GM19035 (cell line): ENCODE results near the gene APLF.
"Not testable (repeated sequence)": the region's sequence is repeated elsewhere in the genome, so short reads cannot be mapped to it uniquely, and the experiment has no call there.

ENCODE experiments used
- ATAC-seq: cut with Tn5 transposase; IDR thresholded peaks from one replicate; pipeline ENCODE4 v1.9.1; 2021; ENCODE audit not compliant: unreplicated experiment

APLF gene

DNA sequence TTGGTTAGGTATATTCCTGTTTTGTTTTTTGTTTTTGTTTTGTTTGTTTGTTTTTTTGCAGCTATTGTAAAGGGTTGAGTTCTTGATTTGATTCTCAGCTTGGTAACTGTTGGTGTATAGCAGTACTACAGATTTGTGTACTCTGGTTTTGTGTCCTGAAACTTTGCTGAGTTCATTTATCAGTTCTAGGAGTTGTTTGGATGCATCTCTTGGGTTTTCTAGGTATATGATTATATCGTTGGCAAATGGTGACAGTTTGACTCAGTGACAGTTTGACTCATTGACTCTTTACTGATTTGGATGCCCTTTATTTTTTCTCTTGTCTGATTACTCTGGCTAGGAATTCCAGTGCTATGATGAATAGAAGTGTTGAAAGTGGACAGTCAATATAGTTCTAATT lies 53.7 kb downstream of the APLF start:
- no peak for ATAC-seq

DNA sequence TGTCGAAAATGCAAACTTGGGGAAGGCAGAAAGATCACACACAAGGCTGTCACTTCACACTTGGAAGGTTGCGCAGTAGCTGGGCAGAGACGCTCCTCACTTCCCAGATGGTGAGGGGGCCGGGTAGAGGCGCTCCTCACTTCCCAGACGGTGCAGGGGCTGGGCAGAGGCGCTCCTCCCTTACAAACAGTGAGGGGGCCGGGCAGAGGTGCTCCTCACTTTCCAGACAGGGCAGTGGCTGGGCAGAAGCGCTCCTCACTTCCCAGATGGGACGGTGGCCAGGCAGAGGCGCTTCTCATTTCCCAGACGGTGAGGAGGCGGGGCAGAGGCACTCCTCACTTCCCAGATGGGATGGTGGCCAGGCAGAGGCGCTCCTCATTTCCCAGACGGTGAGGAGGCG lies 59.6 kb downstream of the APLF start:
- not testable (repeated sequence) for ATAC-seq

DNA sequence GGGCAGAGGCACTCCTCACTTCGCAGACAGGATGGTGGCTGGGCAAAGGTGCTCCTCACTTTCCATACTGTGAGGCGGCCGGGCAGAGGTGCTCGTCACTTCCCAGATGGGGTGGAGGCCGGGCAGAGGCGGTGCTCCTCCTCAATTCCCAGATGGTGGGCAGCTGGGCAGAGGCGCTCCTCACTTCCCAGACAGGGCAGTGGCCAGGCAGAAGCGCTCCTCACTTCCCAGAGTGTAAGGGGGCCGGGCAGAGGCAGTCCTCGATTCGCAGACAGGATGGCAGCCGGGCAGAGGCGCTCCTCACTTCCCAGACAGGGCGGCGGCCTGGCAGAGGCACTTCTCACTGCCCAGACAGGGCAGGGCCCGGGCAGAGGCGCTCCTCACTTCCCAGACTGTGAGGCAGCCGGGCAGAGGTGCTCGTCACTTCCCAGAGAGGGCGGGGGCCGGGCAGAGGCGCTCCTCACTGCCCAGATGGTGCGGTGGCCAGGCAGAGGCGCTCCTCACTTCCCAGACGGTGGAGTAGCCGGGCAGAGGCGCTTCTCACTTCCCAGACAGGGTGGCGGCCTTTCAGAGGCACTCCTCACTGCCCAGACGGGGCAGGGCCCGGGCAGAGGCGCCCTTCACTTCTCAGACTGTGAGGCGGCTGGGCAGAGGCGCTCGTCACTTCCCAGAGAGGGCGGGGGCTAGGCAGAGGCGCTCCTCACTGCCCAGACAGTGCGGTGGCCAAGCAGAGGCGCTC lies 60.1 kb downstream of the APLF start:
- not testable (repeated sequence) for ATAC-seq

DNA sequence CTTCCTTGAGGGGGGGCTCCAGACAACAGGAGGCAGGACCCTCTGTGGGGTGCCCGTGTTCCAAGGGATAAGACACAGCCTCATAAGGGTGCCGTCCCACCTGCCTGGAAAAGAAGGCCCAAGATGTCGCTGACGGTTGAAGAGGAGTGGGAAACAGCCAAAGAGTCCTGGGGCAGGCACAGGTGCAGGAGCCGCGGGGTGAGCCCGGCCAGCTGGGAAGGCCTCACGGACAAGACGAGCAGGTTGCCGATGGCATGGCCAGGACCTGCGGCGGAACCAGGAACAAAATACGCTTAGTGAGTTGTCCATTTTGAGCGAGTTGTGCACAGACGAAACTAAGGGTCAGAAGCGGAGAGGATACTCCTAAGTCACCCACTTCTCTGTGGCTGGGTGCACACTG lies 61.8 kb downstream of the APLF start:
- not testable (repeated sequence) for ATAC-seq

DNA sequence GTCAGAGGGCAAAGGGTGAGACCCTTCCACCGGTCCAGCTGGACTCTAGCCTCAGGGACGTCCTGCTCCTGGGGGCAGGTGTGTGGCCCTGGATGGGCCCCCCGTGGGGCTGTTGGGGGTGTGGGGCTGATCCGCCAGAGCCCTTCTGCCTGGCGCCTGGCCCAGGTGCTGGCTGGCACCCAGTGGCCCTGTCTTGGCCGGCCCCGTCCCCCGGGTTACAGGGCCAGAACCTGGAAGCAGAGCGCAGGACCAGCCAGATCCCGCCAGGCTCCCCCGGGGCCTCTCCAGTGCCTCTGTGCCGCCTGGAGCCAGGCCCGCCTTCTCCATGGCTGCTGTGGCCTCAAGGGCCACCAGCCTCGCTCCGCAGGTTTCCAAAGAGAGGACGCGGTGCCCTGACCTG lies 62.3 kb downstream of the APLF start:
- ATAC-seq = not testable (repeated sequence)

DNA sequence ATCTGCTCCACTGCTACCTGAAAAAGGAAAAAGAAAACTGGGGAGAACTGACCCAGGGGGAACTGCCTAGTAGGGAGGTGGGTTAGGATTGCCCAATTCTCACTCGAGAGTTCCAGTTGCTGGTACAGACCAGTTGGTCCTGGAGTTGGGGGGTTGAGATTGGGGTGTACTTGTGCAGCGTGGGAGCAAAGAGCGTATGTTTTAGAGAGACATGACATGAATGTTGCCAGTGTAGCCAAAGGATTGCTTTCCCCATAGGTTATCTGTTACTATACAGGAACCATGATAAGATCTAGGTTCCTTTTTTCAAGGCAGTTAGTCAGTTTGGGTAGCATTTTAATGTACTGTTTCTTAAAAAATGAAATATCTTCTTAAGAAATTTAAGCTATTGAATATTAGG lies 68.6 kb downstream of the APLF start:
- ATAC-seq = no peak

DNA sequence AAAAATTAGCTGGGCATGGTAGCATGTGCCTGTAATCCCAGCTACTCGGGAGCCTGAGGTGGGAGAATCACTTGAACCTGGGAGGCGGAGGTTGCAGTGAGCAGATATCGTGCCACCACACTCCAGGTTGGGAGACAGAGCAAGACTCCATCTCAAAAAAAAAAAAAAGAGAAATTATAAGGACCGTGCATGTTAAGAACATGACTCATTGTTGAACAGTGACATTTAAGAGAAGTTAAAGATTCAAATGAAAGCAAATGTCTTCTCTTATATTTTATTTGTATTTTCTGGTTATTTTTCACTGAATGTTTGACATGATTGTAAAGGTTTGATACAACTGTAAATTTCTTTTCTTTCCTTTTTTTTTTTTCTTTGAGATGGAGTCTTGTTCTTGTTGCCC lies 69.6 kb downstream of the APLF start:
- ATAC-seq = no peak

DNA sequence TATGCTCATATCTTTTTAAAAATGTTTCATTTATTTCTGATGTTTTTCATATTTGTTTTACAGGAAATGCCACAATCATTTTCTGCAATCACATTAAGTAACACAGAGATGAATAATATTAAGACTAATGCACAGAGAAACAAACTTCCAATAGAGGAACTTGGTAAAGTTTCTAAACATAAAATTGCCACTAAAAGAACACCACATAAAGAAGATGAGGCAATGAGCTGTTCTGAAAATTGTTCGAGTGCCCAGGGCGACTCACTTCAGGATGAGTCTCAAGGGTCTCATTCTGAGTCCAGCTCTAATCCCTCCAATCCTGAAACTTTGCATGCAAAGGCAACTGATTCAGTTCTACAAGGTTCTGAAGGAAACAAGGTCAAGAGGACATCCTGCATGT lies 70.4 kb downstream of the APLF start:
- no peak for ATAC-seq

DNA sequence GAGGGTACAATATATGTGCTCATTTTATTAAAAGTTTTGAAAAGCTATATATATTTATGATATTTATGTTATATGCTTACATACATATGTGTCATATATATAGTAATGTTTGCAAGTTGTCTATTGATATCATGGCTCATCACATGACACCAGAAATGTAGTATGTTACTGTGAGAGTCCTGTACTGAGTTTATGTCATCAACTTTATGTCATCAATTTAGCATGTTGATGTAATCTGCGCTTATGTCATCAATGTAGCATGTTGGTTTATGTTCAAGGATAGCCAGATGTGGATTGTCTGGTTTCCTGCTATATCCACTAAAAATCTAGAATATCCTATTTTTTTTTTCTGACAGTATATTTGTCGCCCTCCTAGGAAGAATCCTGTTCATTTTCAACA lies 77.4 kb downstream of the APLF start:
- no peak for ATAC-seq

DNA sequence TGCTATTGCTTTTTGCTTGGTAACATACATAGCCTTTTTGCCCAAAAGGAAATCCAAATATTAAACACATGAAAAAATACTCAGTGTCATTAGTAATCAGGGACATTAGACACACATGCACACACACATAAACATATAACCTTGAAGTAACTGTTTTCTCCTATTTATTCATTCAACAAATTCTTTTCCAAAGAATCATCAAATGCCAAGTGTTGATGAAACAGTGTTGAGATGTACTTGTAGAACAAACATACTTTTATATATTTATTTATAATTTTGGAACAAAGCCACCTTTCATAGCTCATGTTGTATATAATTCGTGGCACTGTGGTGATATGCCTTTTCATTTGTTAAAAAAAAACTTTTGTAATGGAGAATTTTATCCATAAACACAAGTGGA lies 81.0 kb downstream of the APLF start:
- ATAC-seq = no peak

DNA sequence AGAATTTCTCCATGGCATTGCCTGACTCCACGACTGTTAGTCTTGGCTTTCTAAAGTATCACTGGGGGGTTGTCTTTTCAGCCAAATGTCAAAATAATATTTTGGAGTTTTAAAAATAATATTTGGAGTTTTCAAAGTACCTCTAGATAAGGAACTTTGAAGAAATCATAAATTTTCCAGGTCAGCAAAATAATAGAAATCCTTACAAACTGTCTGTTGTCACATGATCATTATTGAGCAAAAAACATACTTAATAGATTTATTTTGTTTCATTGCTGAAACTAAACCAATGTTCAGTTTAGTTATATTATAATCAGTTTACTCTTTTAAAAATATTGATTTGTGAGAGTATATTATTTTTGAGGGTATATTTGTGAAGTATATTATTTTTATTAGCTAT lies 85.7 kb downstream of the APLF start:
- ATAC-seq = no peak

DNA sequence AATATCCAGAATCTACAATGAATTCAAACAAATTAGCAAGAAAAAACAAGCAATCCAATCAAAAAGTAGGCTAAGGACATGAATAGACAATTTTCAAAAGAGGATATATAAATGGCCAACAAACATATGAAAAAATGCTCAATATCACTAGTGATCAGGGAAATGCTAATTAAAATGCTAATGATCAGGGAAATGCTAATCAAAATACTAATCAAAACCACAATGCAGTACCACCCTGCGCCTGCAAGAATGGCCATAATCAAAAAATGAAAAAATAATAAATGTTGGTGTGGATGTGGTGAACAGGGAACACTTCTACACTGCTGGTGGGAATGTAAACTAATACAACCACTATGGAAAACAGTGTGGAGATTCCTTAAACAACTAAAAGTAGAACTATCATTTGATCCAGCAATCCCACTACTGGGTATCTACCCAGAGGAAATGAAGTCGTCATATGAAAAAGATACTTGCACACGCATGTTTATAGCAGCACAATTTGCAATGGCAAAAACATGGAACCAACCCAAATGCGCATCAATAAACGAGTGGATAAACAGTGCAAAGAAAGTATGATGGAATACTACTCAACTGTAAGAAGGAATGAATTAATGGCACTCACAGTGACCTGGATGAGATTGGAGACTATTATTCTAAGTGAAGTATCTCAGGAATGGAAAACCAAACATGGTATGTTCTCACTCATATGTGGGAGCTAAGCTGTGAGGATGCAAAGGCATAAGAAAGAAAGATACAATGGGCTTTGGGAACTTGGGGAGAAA lies 88.2 kb downstream of the APLF start:
- ATAC-seq = not testable (repeated sequence)

DNA sequence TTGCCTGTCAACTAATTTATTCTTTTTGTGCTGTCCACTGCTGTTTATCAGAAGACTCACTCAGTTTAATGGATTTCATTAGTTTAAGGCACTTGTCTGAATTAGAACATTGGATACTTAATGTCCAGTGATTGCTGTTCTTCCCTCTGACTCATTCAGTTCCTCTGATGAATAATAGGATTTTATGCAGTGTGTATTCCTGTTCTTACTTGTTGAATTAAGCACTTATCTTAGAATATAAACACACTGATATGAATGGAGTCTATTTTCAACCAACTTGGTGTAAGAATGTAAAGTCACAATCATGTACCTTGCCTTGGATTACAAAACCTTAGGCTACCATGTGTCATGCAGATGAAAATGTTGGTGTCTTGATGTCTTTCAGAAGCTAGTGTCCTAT lies 89.0 kb downstream of the APLF start:
- no peak for ATAC-seq

DNA sequence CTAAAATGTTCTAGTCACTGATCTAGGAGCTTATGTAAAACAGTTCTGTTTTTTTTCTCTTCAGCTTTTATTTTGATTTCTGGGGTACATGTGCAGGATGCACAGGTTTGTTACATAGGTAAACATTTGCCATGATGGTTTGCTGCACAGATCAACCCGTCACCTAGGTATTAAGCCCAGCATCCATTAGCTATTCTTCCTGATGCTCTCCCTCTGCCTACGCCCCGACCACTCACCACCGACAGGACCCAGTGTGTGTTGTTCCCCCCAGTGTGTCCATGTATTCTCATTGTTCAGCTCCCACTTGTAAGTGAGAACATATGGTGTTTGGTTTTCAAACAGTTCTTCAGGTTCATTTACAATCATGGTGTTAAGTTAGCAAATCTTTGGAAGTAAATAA lies 91.2 kb downstream of the APLF start:
- ATAC-seq = no peak

DNA sequence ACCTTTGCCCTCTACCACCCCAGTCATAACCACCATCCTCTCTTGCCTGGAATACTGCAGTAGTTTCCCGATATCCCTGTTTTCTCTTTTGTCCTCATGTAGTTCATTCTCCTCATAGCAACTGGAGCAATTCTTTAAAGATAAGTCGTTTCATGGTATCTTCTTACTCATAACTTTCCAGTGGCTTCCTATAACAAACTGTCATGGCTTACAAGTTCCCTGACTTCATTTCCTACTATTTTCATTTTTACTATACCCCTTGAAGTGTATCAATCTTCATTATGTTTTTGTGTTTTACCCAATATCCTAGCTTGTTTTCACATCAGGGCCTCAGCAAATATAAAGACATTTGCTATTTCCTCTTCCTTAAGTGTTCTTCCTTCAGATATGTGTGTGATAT lies 92.3 kb downstream of the APLF start:
- no peak for ATAC-seq

DNA sequence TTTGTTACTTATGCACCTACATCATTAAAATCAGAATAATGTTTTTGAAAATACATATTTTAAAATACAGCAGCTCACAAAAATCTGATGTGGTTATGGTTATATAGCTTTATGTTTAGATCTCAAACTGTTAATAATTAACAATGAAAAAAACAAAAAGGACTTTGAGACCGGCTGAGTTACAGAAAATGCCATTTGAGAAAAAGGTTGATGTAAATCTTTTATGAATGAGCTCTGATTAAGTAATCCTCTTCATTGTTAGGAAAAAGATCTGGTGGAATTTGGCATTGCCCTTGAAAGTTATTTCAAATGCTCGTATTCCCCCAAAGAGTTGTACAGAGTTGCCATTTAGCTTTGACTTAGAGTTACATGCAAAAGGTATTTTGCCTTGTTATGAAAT lies 93.2 kb downstream of the APLF start:
- ATAC-seq = no peak

DNA sequence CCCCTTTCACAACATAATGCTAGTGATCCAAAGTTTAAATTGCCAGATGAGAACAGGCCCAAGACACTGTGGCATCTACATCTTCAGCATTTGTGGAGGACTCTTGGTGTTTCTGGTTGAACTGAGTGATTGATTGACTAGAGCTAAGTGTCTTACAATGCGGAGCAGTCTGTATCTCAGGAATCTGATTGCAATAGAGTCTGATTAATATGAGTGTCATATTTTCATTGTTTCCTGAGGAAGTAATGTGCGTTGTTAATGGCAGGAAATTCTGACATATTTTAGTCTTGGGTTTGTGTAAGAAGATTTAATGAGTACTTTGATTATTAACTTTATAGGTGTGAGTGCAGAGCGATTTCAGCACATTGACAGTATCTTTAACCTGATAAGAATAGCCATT lies 94.0 kb downstream of the APLF start:
- ATAC-seq = no peak

DNA sequence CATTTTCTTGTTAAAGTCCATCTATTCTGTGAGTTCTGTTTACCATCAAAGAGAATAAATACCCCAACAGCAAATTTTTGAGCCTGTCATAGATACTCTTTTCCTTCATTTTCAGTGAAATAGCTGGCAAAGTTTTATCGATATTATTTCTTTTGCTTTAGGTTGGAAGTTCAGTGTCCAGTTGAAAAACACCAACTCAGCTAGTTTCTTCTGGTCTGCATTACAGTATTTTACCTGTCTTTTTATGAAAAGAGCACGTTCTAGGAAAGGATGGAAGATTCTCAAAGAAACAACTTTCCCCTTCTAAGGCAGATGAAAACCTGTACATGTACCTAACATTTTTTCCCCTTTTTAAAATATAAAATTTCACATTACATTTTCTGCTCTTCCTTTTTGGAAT lies 95.5 kb downstream of the APLF start:
- no peak for ATAC-seq

DNA sequence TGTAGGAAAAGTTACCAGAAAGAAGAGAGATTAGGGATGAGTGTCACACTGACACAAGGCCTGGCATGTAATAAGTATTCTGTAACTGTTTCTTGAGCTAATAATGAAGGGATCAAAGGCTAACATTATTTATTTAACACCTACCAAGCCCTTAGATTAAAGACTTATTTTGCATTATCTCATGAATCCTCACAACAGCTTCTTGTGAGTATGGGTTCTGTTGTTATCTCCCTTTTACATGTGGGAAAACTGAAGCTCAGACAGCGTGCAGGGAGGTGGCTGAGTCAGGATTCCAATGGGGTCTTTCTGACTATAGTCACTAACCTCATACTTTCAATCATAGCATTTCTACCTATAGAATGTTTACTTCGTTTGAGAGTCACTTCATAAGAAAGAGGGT lies 97.0 kb downstream of the APLF start:
- no peak for ATAC-seq

DNA sequence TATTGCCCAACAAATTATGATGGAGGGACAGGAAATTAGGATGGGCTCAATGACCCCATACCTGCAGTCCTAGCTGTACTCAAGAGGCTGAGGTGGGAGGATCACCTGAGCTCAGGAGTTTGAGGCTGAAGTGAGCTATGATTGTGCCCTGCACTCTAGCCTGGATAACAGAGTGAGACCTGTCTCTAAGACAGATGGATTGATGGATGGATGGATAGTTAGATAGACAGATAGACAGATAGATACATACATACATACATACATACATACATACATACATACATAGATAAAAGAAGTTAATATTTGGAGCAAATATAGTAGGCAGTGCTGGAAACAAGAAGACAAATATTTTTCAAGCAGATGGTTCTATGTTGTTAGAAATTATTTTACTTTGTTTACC lies 97.9 kb downstream of the APLF start:
- ATAC-seq = no peak

DNA sequence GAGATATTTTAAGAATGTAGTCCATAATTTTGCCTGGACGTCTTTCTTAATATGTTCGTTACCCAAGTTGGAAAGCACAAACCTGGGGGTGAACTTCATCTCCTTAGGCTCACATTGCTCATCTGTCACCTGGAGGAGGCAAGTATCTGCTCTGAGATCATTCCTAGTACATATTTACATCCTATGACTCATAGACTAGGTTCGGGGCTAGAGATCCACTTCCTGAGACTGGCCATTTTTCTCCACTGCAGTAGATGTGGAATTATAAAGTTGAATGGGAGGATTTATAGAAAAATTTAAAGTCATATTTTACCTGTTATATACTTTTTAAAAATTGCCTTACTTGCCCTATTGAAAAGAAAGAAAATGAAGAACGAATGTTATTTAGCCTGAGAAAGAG lies 98.5 kb downstream of the APLF start:
- ATAC-seq = no peak

DNA sequence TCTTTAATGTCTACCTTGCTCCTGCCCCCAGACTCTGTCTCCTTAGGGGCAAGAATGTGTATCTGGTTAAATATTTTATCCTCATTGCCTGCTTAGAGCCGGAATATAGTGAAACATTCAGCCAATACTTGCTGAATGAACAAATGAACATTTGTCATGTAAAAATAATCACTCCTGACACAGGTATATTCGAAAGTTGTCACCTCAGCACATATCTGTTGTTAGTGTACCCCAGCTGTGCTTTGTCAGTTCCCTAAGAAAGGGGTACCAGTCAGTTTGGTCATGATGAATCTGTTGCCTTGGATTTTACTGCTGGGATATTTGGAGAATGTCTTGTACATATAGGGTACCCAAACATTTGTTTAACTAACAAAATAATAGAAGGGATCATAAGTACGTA lies 99.0 kb downstream of the APLF start:
- no peak for ATAC-seq

DNA sequence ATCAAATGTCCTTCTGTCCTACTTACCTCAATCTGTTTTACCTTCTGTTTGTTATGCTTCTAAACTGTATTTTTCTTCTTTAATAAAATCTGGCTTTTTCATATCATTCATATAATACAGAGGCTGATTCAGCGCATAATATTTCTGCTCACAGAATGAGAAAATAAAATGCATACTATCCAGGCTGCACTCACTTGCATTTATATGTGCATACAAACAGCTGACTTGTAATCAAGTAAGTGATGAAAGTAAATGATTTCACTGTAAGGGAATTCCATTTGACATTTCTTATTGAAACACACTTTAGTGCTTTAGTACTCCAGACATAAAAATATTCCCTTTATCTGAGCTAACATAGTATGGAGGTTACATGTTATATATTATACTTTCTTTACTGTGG lies 100.7 kb downstream of the APLF start:
- no peak for ATAC-seq
